Measurements from ENCODE around the gene TEKT3. TPM values are rescaled to one million over a fixed set of nuclear protein-coding genes. Genes with fewer than 3 reads are reported as not detected.
A peak's percentile ranks its signal among the peaks of the same experiment; 100 is the strongest.

The TEKT3 gene
- total and polyA plus RNA-seq, 2 of the 4 experiments (the other 2 are of a cell fraction) = 0.15 TPM; not detected in 1

DNA sequence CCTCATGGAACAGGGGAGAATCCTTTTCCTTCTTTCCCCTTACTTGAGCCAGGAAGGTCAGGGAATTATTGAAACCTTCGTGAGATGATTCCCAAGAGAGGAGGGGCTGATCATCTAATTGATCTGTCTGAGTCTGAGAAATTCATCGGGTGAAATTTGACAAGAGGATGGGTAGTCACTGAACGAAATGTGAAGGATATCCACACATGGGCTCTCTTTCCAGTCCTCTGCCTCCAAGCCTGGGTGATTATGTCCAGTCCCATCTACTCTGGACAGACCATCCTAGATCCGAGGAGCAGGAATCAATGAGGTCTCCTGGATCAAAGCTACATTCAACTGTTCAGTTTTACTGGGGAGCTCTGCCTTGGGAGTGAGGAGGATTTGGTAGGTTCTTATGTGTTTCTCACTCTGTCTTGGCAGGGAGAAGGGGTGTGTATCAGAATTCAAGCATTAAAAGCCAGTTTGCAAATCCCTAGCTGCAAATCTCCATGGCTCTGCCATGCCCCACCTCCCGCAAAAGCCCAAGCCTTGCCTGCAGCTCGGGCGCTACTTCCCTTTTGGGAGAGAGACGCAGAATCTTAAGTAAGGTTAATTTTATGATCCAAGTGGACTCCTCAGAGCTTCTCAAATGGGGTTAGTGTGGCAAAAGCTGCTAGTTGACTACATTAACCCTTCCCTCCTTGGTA is 47.1 kb upstream of the TEKT3 start:
- Histone ChIP-seq H3K4me2 (ENCODE audit: low read depth, low read length) (no peak overlapping the region), H3K18ac (ENCODE audit: low read depth, low read length) (no peak overlapping the region; the same call in 1 of the 2 replicates), H4K91ac (ENCODE audit: insufficient read depth, low read depth, low read length) (no peak overlapping the region), H3K4me1 (ENCODE audit: control insufficient read depth, insufficient read depth, low read length) (peaks cover 9% of the 10 kb centered on the region), H2BK120ac (ENCODE audit: low read depth, low read length) (no peak overlapping the region), H3K56ac (ENCODE audit: extremely low read depth, insufficient read depth, low read length) (no peak overlapping the region), H3K27me3 (ENCODE audit: control insufficient read depth, insufficient read depth, low read length) (no peaks in the 10 kb centered on the region; the same call in 1 of the 2 replicates), H4K5ac (ENCODE audit: low read depth, low read length) (no peak overlapping the region), H3K23ac (ENCODE audit: low read depth, low read length) (no peak overlapping the region), H3K14ac (replicated peaks; ENCODE audit: low read depth, low read length) (no peak overlapping the region), H3K9me3 (ENCODE audit: control insufficient read depth, insufficient read depth, low read length) (no peaks in the 10 kb centered on the region), H2AK9ac (replicated peaks; ENCODE audit: low read depth, low read length, poor library complexity) (no peak overlapping the region), H3K4me3 (ENCODE audit: insufficient read depth, low read depth, low read length) (no peak overlapping the region), H2AK5ac (ENCODE audit: low read depth, low read length) (no peak overlapping the region), H2BK15ac (ENCODE audit: low read depth, low read length) (0 out of 3 replicates have a peak overlapping the region, but pooled peaks have one; percentile 17), H2AFZ (replicated peaks; ENCODE audit: low read length, poor library complexity) (no peak overlapping the region), H3K36me3 (ENCODE audit: control insufficient read depth, insufficient read depth, low read length) (no peaks in the 10 kb centered on the region), H3K9ac (ENCODE audit: low read depth, low read length) (no peak overlapping the region), H4K20me1 (ENCODE audit: insufficient read depth, low read length) (no peaks in the 10 kb centered on the region; the same call in 1 of the 2 replicates), H3K79me1 (ENCODE audit: low read depth in 1 of 2, low read length in 2 of 2) (no peaks in the 10 kb centered on the region), H3K27ac (ENCODE audit: insufficient read depth, low read length) (no peak overlapping the region), H2BK20ac (ENCODE audit: low read depth, low read length) (peak overlapping the region; percentile 14; the same call in 1 of the 2 replicates), H4K8ac (ENCODE audit: low read depth in 2 of 2, low read length in 2 of 2) (no peak overlapping the region), H2BK5ac (ENCODE audit: low read depth, low read length, poor library complexity, severe bottlenecking) (no peak overlapping the region), H3K9me1 (ENCODE audit: insufficient read depth, low read length) (peaks cover 8% of the 10 kb centered on the region), H3K4ac (ENCODE audit: low read depth, low read length) (no peak overlapping the region)
- DNase-seq (no peak), ATAC-seq (ENCODE audit: low read depth) (no peak)
- ChIA-PET POLR2A (ENCODE audit: unreplicated experiment) (no interaction called here), CTCF (no interaction called here)
- in situ Hi-C loops (cut with MboI; ENCODE audit: low sequenced_read_pairs) (no loop called here), intact Hi-C loops (cut with micrococcal nuclease) (no loop called here), dilution Hi-C loops (cut with HindIII; ENCODE audit: low sequenced_read_pairs, unreplicated experiment) (no loop called here)
- TF ChIP-seq MAZ (IDR thresholded peaks at IDR 0.05; ENCODE audit: borderline replicate concordance, low read depth, low read length) (no peak), RFX5 (IDR thresholded peaks at IDR 0.05; ENCODE audit: low read depth, low read length) (no peak), MAFK (IDR thresholded peaks at IDR 0.05; ENCODE audit: low read depth, low read length) (no peak), RCOR1 (IDR thresholded peaks at IDR 0.05; ENCODE audit: insufficient replicate concordance, low read length) (no peak), FOS (IDR thresholded peaks at IDR 0.05; ENCODE audit: low read depth, low read length) (no peak), CEBPB (IDR thresholded peaks at IDR 0.05; ENCODE audit: low read depth, low read length) (no peak), SMC3 (IDR thresholded peaks at IDR 0.05; ENCODE audit: low read depth, low read length) (no peak), NFE2L2 (IDR thresholded peaks at IDR 0.05; ENCODE audit: low read depth, low read length) (no peak), BHLHE40 (IDR thresholded peaks at IDR 0.05; ENCODE audit: low read depth, low read length) (no peak), MXI1 (IDR thresholded peaks at IDR 0.05; ENCODE audit: borderline replicate concordance, low read depth, low read length) (no peak), RAD21 (IDR thresholded peaks at IDR 0.05; ENCODE audit: low read length) (no peak), POLR2A (IDR thresholded peaks at IDR 0.05; ENCODE audit: low read depth, low read length) (no peak), CHD1 (IDR thresholded peaks at IDR 0.05; ENCODE audit: low read depth, low read length) (no peak)
- TF ChIP-seq, protein P1, sequence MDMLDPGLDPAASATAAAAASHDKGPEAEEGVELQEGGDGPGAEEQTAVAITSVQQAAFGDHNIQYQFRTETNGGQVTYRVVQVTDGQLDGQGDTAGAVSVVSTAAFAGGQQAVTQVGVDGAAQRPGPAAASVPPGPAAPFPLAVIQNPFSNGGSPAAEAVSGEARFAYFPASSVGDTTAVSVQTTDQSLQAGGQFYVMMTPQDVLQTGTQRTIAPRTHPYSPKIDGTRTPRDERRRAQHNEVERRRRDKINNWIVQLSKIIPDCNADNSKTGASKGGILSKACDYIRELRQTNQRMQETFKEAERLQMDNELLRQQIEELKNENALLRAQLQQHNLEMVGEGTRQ (IDR thresholded peaks at IDR 0.05; ENCODE audit: low read depth, low read length) = no peak
- TF ChIP-seq, protein P2, sequence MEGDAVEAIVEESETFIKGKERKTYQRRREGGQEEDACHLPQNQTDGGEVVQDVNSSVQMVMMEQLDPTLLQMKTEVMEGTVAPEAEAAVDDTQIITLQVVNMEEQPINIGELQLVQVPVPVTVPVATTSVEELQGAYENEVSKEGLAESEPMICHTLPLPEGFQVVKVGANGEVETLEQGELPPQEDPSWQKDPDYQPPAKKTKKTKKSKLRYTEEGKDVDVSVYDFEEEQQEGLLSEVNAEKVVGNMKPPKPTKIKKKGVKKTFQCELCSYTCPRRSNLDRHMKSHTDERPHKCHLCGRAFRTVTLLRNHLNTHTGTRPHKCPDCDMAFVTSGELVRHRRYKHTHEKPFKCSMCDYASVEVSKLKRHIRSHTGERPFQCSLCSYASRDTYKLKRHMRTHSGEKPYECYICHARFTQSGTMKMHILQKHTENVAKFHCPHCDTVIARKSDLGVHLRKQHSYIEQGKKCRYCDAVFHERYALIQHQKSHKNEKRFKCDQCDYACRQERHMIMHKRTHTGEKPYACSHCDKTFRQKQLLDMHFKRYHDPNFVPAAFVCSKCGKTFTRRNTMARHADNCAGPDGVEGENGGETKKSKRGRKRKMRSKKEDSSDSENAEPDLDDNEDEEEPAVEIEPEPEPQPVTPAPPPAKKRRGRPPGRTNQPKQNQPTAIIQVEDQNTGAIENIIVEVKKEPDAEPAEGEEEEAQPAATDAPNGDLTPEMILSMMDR (conservative IDR thresholded peaks at IDR 0.05; ENCODE audit: low read depth, low read length) = no peak
- TF ChIP-seq, protein P3, sequence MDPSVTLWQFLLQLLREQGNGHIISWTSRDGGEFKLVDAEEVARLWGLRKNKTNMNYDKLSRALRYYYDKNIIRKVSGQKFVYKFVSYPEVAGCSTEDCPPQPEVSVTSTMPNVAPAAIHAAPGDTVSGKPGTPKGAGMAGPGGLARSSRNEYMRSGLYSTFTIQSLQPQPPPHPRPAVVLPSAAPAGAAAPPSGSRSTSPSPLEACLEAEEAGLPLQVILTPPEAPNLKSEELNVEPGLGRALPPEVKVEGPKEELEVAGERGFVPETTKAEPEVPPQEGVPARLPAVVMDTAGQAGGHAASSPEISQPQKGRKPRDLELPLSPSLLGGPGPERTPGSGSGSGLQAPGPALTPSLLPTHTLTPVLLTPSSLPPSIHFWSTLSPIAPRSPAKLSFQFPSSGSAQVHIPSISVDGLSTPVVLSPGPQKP (IDR thresholded peaks at IDR 0.05; ENCODE audit: borderline replicate concordance, low read depth, low read length) = no peak
- 80% methylated on average over 1 of the region's 8 CpGs; no CpG with 5 or more reads in 1 of the 2 experiments for WGBS, 2 experiments (ENCODE audit: extremely low coverage in 2 of 2, insufficient read length in 1 of 2)
- no TSS peak for BruUV-seq (replicated peaks)
